H1 (cell line): Measurements from ENCODE around the gene MYH7B. TPM values are rescaled to one million over a fixed set of nuclear protein-coding genes. Genes with fewer than 3 reads are reported as not detected.

ENCODE experiments used
- CTCF ChIA-PET: fragments of 300-600 bp; sonication (Branson Sonifier 250); formaldehyde crosslinking; loops from one replicate; lab custom pipeline; 2021; ENCODE audit not compliant: partially characterized antibody; lab: Charles Lee
- POLR2A ChIA-PET: fragments of 300-600 bp; sonication (Branson Sonifier 250); formaldehyde crosslinking; loops from one replicate; lab custom pipeline; 2021; ENCODE audit warnings: inconsistent platforms; ENCODE audit not compliant: partially characterized antibody; lab: Charles Lee
- DNase-seq, 2 experiments: peaks; one replicate each; pipeline versions ENCODE4 v3.0.0 to v3.0.0-alpha.2; 2010 to 2022; ENCODE audit warnings: low spot score in 2 of 2, low read depth in 1 of 2, mixed read lengths in 1 of 2
- FAIRE-seq: peaks from 2 replicates; lab custom pipeline; 2011; peaks lifted over from hg19 to GRCh38; lab: Jason Lieb, UNC
- H2AFZ ChIP-seq: 2 replicates; pipeline ENCODE4 v1.8.1; 2012; ENCODE audit warnings: low read length, inconsistent platforms
- H2AK5ac ChIP-seq: 2 replicates; pipeline ENCODE4 v1.6.1; 2013; ENCODE audit warnings: low read depth, low read length
- H2BK120ac ChIP-seq: replicated peaks from 2 replicates; pipeline ENCODE3; 2013; ENCODE audit warnings: low read depth, low read length, inconsistent platforms
- H2BK12ac ChIP-seq: 2 replicates; pipeline ENCODE4 v1.6.1; 2013; ENCODE audit warnings: low read depth, low read length
- H2BK15ac ChIP-seq: 2 replicates; pipeline ENCODE4 v1.6.1; 2013; ENCODE audit warnings: low read length
- H2BK20ac ChIP-seq: 2 replicates; pipeline ENCODE4 v1.6.1; 2013; ENCODE audit warnings: low read length
- H2BK5ac ChIP-seq: 2 replicates; pipeline ENCODE4 v1.6.1; 2013; ENCODE audit warnings: low read depth, low read length
- H3K14ac ChIP-seq: 2 replicates; pipeline ENCODE4 v1.6.1; 2013; ENCODE audit warnings: inconsistent platforms; ENCODE audit not compliant: insufficient read length
- H3K18ac ChIP-seq: 2 replicates; pipeline ENCODE4 v1.6.1; 2013; ENCODE audit warnings: low read length; ENCODE audit errors: extremely low read depth
- H3K23ac ChIP-seq: 2 replicates; pipeline ENCODE4 v1.6.1; 2013; ENCODE audit warnings: inconsistent platforms; ENCODE audit not compliant: insufficient read length
- H3K23me2 ChIP-seq: 2 replicates; pipeline ENCODE4 v1.6.1; 2013; ENCODE audit warnings: low read depth, low read length
- H3K27ac ChIP-seq: 2 replicates; pipeline ENCODE4 v1.6.1; 2011; ENCODE audit warnings: low read depth, low read length, inconsistent platforms
- H3K27me3 ChIP-seq, 4 experiments: replicated peaks in 1 of 4; 1 replicate in 1 of 4; 2 replicates in 3 of 4; pipeline versions ENCODE4 v1.6.1 to v1.8.1; 2011 to 2013; ENCODE audit warnings: low read length in 3 of 4, mild to moderate bottlenecking in 3 of 4, inconsistent platforms in 2 of 4, mixed read lengths in 2 of 4, moderate library complexity in 1 of 4; ENCODE audit not compliant: control insufficient read depth in 3 of 4, insufficient read depth in 3 of 4; ENCODE audit errors: extremely low read depth in 1 of 4
- H3K36me3 ChIP-seq, 4 experiments: 2 replicates each; pipeline versions ENCODE4 v1.6.1 to v1.8.1; 2011 to 2013; ENCODE audit warnings: mild to moderate bottlenecking in 4 of 4, low read length in 3 of 4, moderate library complexity in 2 of 4, control low read depth in 1 of 4, inconsistent platforms in 1 of 4; ENCODE audit not compliant: insufficient read depth in 4 of 4, control insufficient read depth in 2 of 4
- H3K4ac ChIP-seq: replicated peaks from 2 replicates; pipeline ENCODE3; 2013; ENCODE audit warnings: low read length, low read depth, mixed read lengths, inconsistent platforms; ENCODE audit not compliant: insufficient read length
- H3K4me1 ChIP-seq, 4 experiments: replicated peaks in 1 of 4; 1 replicate in 1 of 4; 2 replicates in 3 of 4; pipeline versions ENCODE4 v1.6.1 to v1.8.1; 2011 to 2013; ENCODE audit warnings: low read length in 3 of 4, inconsistent platforms in 2 of 4, mixed read lengths in 1 of 4; ENCODE audit not compliant: insufficient read depth in 4 of 4, control insufficient read depth in 3 of 4
- H3K4me2 ChIP-seq, 2 experiments: 2 replicates each; pipeline versions ENCODE4 v1.6.1 to v1.8.1; 2011 to 2013; ENCODE audit warnings: low read depth in 2 of 2, low read length in 2 of 2, control low read depth in 1 of 2, inconsistent platforms in 1 of 2, mild to moderate bottlenecking in 1 of 2; ENCODE audit not compliant: insufficient read depth in 1 of 2
- H3K4me3 ChIP-seq, 4 experiments: fragments of 200-600, 300-600 bp in 1 of 4; sonication (generic), shearing (Covaris generic), sonication (Bioruptor Twin) in 1 of 4; 2 replicates each; pipeline versions ENCODE4 v1.5.1 to v1.8.1; 2011 to 2016; ENCODE audit warnings: low read length in 4 of 4, low read depth in 3 of 4, control low read depth in 2 of 4, inconsistent platforms in 2 of 4, mild to moderate bottlenecking in 2 of 4, mixed read lengths in 1 of 4, moderate library complexity in 1 of 4; ENCODE audit not compliant: insufficient read depth in 2 of 4; ENCODE audit errors: extremely low read depth in 1 of 4
- H3K56ac ChIP-seq: replicated peaks from 2 replicates; pipeline ENCODE3; 2013; ENCODE audit warnings: low read depth, mild to moderate bottlenecking, mixed read lengths, low read length, inconsistent platforms; ENCODE audit not compliant: insufficient read length
- H3K79me1 ChIP-seq: 2 replicates; pipeline ENCODE4 v1.6.1; 2013; ENCODE audit warnings: low read depth, low read length, control low read depth
- H3K79me2 ChIP-seq, 2 experiments: 2 replicates each; pipeline versions ENCODE4 v1.6.1 to v1.8.1; 2012 to 2013; ENCODE audit warnings: low read length in 2 of 2, mild to moderate bottlenecking in 2 of 2, inconsistent platforms in 1 of 2; ENCODE audit not compliant: insufficient read depth in 2 of 2, control insufficient read depth in 1 of 2
- H3K9ac ChIP-seq, 4 experiments: replicated peaks in 1 of 4; 1 replicate in 1 of 4; 2 replicates in 3 of 4; pipeline versions ENCODE4 v1.6.1 to v1.8.1; 2011 to 2013; ENCODE audit warnings: low read depth in 3 of 4, low read length in 3 of 4, control low read depth in 2 of 4, mild to moderate bottlenecking in 2 of 4, moderate library complexity in 2 of 4, inconsistent platforms in 1 of 4; ENCODE audit errors: extremely low read depth in 1 of 4
- H3K9me3 ChIP-seq, 2 experiments: 2 replicates each; pipeline versions ENCODE4 v1.6.1 to v1.8.1; 2012 to 2013; ENCODE audit warnings: mild to moderate bottlenecking in 2 of 2, moderate library complexity in 2 of 2, control low read depth in 1 of 2, inconsistent platforms in 1 of 2, low read depth in 1 of 2, low read length in 1 of 2, mixed read lengths in 1 of 2; ENCODE audit not compliant: insufficient read depth in 2 of 2
- H4K20me1 ChIP-seq, 2 experiments: replicated peaks in 1 of 2; 2 replicates each; pipeline versions ENCODE3 to v1.8.1; 2011 to 2013; ENCODE audit warnings: inconsistent platforms in 2 of 2, low read length in 2 of 2, mild to moderate bottlenecking in 1 of 2; ENCODE audit not compliant: insufficient read depth in 2 of 2, control insufficient read depth in 1 of 2
- H4K5ac ChIP-seq: 2 replicates; pipeline ENCODE4 v1.6.1; 2013; ENCODE audit warnings: low read length, low read depth, mixed read lengths, inconsistent platforms; ENCODE audit not compliant: insufficient read length
- H4K8ac ChIP-seq: 2 replicates; pipeline ENCODE4 v1.8.0; 2013; ENCODE audit warnings: mild to moderate bottlenecking, moderate library complexity, low read length, inconsistent platforms; ENCODE audit not compliant: insufficient read depth; ENCODE audit errors: extremely low read depth
- H4K91ac ChIP-seq: replicated peaks from 2 replicates; pipeline ENCODE3; 2013; ENCODE audit warnings: low read length, mixed read lengths, inconsistent platforms; ENCODE audit not compliant: insufficient read length
- HDAC2 ChIP-seq, 2 experiments: fragments of 300-600 bp in 1 of 2; sonication (generic) in 1 of 2; IDR thresholded peaks; 2 replicates each; pipeline ENCODE4 v1.6.1; 2011 to 2012; ENCODE audit warnings: low read depth in 2 of 2, low read length in 2 of 2, mild to moderate bottlenecking in 2 of 2, moderate library complexity in 2 of 2, borderline replicate concordance in 1 of 2, inconsistent platforms in 1 of 2
- WGBS, 2 experiments: shearing (Covaris generic) in 1 of 2; methylation state at CpG; one replicate each; pipeline versions ENCODE4 v1.1.6 to v1.1.7; 2013 to 2015; ENCODE audit warnings: low lambda C conversion rate in 2 of 2, mixed read lengths in 2 of 2, inconsistent platforms in 1 of 2, low coverage in 1 of 2, missing lambda C conversion rate in 1 of 2; ENCODE audit not compliant: insufficient replicate concordance in 2 of 2, insufficient coverage in 1 of 2, insufficient read length in 1 of 2; ENCODE audit errors: extremely low coverage in 1 of 2, missing lambda C conversion rate in 1 of 2; 5-methylcytosine and 5-hydroxymethylcytosine counted together
- polyA plus RNA-seq, 7 experiments: library from polyadenylated mRNA; depleted of rRNA in 3 of 7; stranded (reverse) in 5 of 7; unstranded in 2 of 7; fragments of >200 nt in 5 of 7; fragments of 200-250 nt in 2 of 7; gene quantifications; 1 replicate in 5 of 7; 2 replicates in 1 of 7; 4 replicates in 1 of 7; pipeline versions ENCODE4 v1.2.1 to v1.2.3, GENCODE V29; 2011 to 2013; ENCODE audit warnings: missing spikeins in 2 of 7, mixed read lengths in 2 of 7
- total RNA-seq: library from RNA; stranded (reverse); fragmentation: NEBNext Ultra II Directional; extraction: Animal tissue kit (Norgen Biotek cat#: 25700); gene quantifications from 2 replicates; pipeline ENCODE4 v1.2.1, GENCODE V29; 2021

Gene MYH7B
- total and polyA plus RNA-seq, 2 of the 8 experiments (the other 6 are each of a cell fraction or from before 2014, with no cell fraction given): 0.15 to 0.30 TPM

DNA sequence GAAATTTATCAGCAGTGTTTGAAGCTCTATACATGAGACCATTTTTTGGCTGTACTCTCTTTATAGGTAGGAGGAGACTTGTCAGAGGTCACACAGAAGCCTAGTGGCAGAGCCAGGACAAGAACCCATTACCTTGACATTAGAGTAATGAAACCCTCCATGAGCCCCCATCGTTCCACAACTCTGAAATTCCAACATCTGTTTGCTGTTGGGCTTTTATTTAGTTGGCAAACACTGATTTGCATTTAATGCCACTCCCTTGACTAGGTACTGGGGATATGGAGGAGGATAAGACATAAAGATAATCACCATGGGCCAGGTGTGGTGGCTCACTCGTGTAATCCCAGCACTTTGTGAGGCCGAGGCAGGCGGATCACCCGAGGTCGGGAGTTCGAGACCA, 1.7 kb upstream of the MYH7B start:
- Histone ChIP-seq H3K23ac (no peak overlapping the region), H3K56ac (no peak overlapping the region), H2BK15ac (no peak overlapping the region), H3K4me3 (no peak overlapping the region), H3K23me2 (peaks cover 4% of the 10 kb centered on the region; the same call in 1 of the 2 replicates), H3K4me1 (peaks cover 0 to 12% (median under 1%) of the 10 kb centered on the region in 4 experiments; a peak in 3 of 7 replicates), H4K5ac (no peak overlapping the region), H3K27ac (no peak overlapping the region), H3K9ac (no peak overlapping the region), H3K27me3 (peaks cover 0 to 5% (median 1%) of the 10 kb centered on the region in 4 experiments; a peak in 3 of 7 replicates), H3K4ac (no peak overlapping the region), H2BK12ac (no peak overlapping the region), H2BK120ac (no peak overlapping the region), H2BK5ac (no peak overlapping the region), H2AK5ac (no peak overlapping the region), H4K91ac (no peak overlapping the region), H3K79me2 (no peaks in the 10 kb centered on the region), H3K9me3 (no peaks in the 10 kb centered on the region), H3K4me2 (no peak overlapping the region; a peak in 1 of 4 replicates), H2AFZ (no peak overlapping the region), H3K18ac (no peak overlapping the region), H3K79me1 (no peaks in the 10 kb centered on the region), H2BK20ac (no peak overlapping the region), H4K8ac (no peak overlapping the region), H3K14ac (no peak overlapping the region), H4K20me1 (peaks cover 0 to 1% of the 10 kb centered on the region in 2 experiments), H3K36me3 (peaks cover 0 to 6% (median 1%) of the 10 kb centered on the region in 4 experiments; a peak in 1 of 8 replicates)
- 93% methylated on average over 7 of the region's 7 CpGs; no CpG with 5 or more reads in 1 of the 2 experiments for WGBS, 2 experiments
- FAIRE-seq (no peak), DNase-seq (no peak)
- CTCF ChIA-PET: interaction anchor here (3.7 kb wide), 1 partner anchor 79 kb away, joined by 18 read pairs; no protein-coding TSS in a partner anchor
- POLR2A ChIA-PET: interaction anchor here (1.7 to 3.3 kb wide), 3 partner anchors 11 to 81 kb away, joined by 4 to 16 read pairs (median 9); partner anchors contain the start of gene GGT7
- TF ChIP-seq HDAC2 (IDR thresholded peaks at IDR 0.05; ENCODE audit: borderline replicate concordance in 1 of 2, low read depth in 2 of 2, low read length in 2 of 2): no peak
